ENCODE measurements around the gene PPP1CA. TPM values are rescaled to one million over a fixed set of nuclear protein-coding genes. Genes with fewer than 3 reads are reported as not detected.

Gene PPP1CA
- total RNA-seq, 4 donors from 2014 or later: 15.9 to 180 (median 77.1) TPM

DNA sequence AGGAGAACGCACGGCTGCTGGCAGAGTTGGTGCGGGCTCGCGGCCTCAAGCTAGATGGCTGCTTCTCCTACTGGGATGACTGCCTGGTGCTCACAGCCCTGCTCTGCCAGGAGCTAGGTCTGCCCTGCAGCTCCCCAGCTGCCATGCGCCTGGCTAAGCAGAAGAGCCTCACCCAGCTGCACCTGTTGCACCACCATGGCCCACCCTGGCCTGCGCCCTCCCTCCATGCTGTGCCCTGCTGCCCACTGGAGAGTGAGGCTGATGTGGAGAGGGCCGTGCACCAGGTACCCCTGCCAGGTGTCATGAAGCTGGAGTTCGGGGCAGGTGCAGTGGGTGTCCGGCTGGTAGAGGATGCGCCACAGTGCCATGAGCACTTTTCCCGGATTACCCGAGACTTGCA is 21.8 kb upstream of the PPP1CA start:
- no peak overlapping the region for H3K4me3 ChIP-seq
- H3K4me1 ChIP-seq: peaks cover 0 to 8% of the 10 kb centered on the region in 2 donors
- H3K9me3 ChIP-seq: no peaks in the 10 kb centered on the region
- TF ChIP-seq CTCF (IDR thresholded peaks at IDR 0.05) (no peak), POLR2A (IDR thresholded peaks at IDR 0.05) (no peak)
- no peaks in the 10 kb centered on the region for H3K27me3 ChIP-seq
- no peaks in the 10 kb centered on the region for H3K36me3 ChIP-seq
- no peak for DNase-seq
- no peak overlapping the region for H3K27ac ChIP-seq
- intact Hi-C loops (cut with DNase I; ENCODE audit: low total_unique reads): no loop called here

DNA sequence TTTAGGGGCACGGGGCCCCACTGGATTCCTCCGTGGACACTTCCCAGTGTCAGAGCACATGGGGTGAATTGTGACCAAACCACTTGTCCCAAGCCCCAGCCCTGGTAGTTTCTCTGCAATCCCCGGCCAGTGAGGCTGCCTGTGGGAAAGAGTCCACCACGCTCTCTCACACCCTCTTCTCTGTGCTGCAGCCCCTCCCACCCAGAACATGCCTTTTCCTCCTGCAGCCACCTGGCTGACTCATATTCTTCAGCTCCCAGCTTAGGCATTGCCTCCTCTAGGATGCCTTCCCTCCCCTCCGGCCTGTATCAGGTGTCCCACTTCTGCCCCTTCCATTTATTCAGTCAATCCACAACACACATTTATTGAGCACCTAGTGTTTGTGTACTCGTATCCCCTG is 21.2 kb upstream of the PPP1CA start:
- intact Hi-C loops (cut with DNase I; ENCODE audit: low total_unique reads): no loop called here
- H3K4me3 ChIP-seq: no peak overlapping the region
- no peak overlapping the region for H3K27ac ChIP-seq
- no peaks in the 10 kb centered on the region for H3K27me3 ChIP-seq
- no peak for DNase-seq
- H3K36me3 ChIP-seq: no peaks in the 10 kb centered on the region
- H3K4me1 ChIP-seq: peaks cover 0 to 8% of the 10 kb centered on the region in 2 donors
- H3K9me3 ChIP-seq: no peaks in the 10 kb centered on the region
- TF ChIP-seq CTCF (IDR thresholded peaks at IDR 0.05) (no peak), POLR2A (IDR thresholded peaks at IDR 0.05) (no peak)

- peak overlapping the region; percentile 26 to 65 for H3K4me3 ChIP-seq
- DNase-seq: no peak
Observed at GRCh38 chr11:67421430-67422031, 19.9 kb upstream of the PPP1CA start.

GRCh38 chr11:67420646-67421429 is 19.2 kb upstream of the PPP1CA start:
- Histone ChIP-seq H3K27me3 (no peaks in the 10 kb centered on the region), H3K27ac (peak overlapping the region; percentile 72 to 91), H3K4me1 (peaks cover 0 to 11% of the 10 kb centered on the region in 2 donors), H3K4me3 (peak overlapping the region; percentile 26 to 65), H3K36me3 (no peaks in the 10 kb centered on the region), H3K9me3 (no peaks in the 10 kb centered on the region)
- intact Hi-C loops (cut with DNase I; ENCODE audit: low total_unique reads): no loop called here
- TF ChIP-seq POLR2A (IDR thresholded peaks at IDR 0.05) (peak; percentile 78 to 83), CTCF (IDR thresholded peaks at IDR 0.05) (peak in 2 of 4 experiments; percentile 15 to 38)
- peak; percentile 95 to 96 for DNase-seq

More at GRCh38 chr11:67421430-67422031, 19.9 kb upstream of the PPP1CA start:
- no peaks in the 10 kb centered on the region for H3K27me3 ChIP-seq
- H3K36me3 ChIP-seq: no peaks in the 10 kb centered on the region
- intact Hi-C loops (cut with DNase I; ENCODE audit: low total_unique reads): no loop called here
- peaks cover 0 to 8% of the 10 kb centered on the region in 2 donors for H3K4me1 ChIP-seq
- no peaks in the 10 kb centered on the region for H3K9me3 ChIP-seq
- peak overlapping the region; percentile 57 to 91 for H3K27ac ChIP-seq
- TF ChIP-seq POLR2A (IDR thresholded peaks at IDR 0.05) (no peak), CTCF (IDR thresholded peaks at IDR 0.05) (no peak)

DNA sequence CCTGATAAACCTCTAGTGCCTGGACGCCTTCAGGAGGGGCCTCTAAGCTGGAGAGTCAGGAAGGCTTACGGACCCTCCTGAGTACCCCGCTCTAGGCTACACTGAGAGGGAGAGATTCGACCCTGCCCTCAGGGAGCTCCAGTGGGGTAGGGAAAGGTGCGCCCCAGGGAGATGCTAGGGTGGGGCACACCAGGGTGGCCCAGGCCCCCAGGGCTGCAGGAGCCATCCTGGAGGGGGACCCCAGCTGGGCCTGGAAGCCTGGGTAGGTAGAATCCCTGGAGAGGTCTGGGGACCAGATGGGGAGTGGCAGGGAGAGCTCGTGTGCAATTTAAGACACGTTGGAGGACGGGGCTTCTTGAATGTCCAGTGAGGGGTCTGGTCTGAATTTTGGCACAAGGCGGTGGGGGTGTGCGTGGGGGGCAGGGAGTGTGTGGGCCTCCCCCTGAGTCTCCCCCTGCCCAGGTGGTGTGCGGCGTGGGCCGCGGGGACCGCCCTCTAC is 18.5 kb upstream of the PPP1CA start:
- TF ChIP-seq CTCF (IDR thresholded peaks at IDR 0.05): no peak
- no peak for TF ChIP-seq POLR2A (IDR thresholded peaks at IDR 0.05)
- H3K9me3 ChIP-seq: no peaks in the 10 kb centered on the region
- no peaks in the 10 kb centered on the region for H3K27me3 ChIP-seq
- no peaks in the 10 kb centered on the region for H3K36me3 ChIP-seq
- peak overlapping the region; percentile 26 to 65 for H3K4me3 ChIP-seq
- no peak for DNase-seq
- H3K4me1 ChIP-seq: peaks cover 0 to 14% of the 10 kb centered on the region in 2 donors
- intact Hi-C loops (cut with DNase I; ENCODE audit: low total_unique reads): no loop called here
- peak overlapping the region; percentile 72 to 91 for H3K27ac ChIP-seq
